NCI-H2196 treated with DMSO at 0.1 percent for 48 hours (cell line): Measurements from ENCODE around the gene FYN.

Source experiments
- DNase-seq: peaks from one replicate; lab custom pipeline; 2025; ENCODE audit not compliant: unreplicated experiment; lab: John Stamatoyannopoulos, UW

Gene FYN

DNA sequence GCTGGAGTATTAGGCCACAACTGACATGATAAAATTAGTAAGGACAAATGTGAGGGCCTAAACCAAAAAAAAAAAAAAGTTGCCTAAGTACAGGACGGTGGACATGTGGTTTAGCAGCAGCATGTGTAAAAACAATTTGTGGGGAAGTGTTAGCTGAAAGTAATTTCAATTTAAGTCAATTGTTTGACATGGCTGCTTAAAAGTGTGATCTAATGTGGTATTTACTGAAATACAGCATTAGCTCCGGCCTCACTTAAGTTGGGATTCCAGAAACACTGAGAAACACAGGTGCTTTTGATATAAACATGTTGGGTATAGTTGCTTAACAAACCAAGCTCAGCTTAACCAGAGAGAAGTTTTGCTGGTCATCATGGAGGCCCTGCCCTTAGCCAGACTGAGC is 119.7 kb downstream of the FYN start:
- no peak for DNase-seq

DNA sequence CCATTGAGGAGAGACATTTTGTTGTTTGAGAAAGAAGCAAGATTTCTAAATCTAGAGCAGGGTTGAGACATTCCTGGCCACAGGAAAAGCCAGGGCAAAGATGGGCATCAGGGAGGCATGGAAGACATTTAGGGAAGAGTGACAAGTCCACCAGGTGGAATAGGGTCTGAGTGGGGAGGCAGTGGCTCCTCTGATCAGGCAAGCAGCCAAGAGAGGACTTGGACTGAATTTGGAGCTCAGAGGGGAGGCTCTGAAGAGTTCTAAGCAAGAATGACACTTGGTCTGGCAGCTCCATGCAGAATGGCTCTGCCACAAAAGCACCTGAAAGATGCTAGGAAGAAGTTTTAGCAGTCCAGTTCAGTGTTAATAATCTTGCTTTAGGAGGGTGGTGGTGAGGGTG is 120.8 kb downstream of the FYN start:
- DNase-seq: no peak

DNA sequence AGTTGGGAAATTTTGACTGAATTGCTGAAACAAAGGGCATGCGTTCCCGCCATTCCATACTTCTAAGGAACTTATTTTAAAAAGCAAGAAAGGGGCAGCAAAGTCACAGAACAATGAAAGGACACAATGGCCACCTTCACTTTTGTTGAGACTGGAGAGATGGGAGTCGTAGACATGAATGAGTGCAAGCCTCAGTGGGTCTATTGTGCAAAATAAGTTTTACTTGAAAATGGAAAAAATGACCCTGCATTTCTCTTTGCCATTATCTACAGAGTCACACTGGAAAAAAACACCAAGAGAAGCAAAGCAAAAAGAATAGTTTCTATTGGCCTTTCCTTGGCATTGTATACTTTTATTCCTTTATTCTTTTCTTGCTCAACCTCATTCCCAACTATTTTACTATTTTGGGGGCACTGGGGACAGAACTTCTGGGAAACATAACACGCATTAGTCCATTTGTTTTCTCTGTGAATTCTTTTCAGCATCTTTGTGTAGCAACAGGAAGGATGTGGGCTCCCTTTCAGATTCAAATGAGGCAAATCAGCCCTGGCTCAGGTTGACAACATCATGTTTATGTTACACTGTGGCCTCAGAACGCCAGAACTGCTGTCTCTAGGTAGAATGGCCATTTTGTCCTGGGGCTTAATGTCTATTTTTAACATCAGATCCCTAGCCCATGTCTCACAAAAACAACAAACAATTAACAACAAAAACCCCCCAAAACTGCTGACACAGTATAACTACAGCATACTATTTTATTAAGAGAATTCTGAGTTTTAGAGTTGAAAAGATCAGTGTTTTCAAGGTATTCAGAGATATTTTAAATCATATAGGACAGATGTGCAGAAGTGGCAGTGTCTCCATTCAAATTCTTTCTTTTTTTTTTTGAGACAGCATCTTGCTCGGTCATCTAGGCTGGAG is 122.2 kb downstream of the FYN start:
- no peak for DNase-seq

DNA sequence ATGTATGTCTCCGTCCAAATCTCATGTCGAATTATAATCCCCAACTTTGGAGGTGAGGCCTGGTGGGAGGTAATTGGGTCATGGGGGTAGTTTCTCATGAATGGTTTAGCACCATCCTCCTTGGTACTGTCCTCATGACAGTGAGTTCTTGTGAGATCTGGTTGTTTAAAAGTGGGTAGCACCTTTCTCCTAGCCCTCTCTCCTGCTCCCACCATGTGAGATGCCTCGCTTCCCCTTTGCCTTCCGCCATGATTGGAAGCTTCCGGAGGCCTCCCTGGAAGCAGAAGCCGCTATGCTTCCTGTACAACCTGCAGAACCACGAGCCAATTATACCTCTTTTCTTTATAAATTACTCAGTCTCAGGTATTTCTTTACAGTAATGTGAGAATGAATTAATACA is 123.1 kb downstream of the FYN start:
- no peak for DNase-seq

DNA sequence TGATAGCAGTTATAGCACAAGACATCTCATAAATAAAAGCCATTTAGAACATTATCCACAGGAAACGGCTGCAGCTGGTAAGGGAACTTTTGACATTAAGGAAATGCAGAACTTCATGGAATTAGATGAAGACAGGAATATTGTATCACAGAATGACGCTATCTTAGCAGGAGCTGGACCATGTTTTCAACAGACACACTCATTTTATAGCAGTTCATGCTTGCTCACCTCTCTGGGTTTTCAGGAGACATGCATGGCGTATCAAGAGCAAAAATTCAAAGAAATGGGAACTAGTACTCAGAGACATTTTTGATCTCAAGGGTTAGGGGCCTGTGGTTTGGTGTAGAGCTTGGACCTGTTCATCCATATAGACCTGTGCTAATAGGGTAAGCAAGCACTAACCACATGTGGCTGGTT is 125.0 kb downstream of the FYN start:
- DNase-seq: no peak

DNA sequence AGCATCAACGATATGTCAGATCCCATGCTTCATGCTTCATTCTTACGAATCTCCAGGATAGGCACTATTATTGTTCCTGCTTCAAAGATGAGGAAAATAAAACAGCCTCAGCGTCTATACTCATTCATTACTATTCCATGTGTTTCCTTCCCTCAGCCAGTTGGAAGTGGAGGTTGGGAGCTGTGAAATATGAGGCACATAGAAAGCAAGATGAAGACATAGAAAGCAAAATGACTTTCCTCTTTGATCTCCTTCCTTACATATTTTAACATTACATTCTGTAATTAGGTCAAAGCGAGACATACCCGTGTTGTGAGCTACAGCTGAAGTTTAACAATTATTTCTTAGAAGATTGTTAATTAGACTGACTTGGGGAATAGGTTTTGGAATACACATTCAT is 125.4 kb downstream of the FYN start:
- DNase-seq: no peak

DNA sequence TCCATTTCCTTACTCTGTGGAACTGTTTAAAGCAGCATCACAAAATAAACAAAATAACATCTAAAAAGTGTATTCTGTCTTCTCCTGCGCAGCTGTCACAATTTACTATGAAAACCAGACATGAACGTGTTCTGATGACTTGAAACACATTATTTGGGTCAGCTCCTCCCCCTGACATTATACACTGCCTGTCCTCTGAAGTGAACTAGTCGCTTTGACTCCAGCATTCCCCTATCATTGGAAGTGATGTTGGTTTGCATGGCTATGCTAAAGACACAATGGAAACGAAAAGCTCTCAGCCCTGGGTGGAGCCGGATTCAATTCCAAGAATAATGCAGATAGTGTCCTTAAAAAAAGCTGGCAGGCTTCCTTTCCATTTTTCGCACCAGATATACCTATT is 125.9 kb downstream of the FYN start:
- no peak for DNase-seq

DNA sequence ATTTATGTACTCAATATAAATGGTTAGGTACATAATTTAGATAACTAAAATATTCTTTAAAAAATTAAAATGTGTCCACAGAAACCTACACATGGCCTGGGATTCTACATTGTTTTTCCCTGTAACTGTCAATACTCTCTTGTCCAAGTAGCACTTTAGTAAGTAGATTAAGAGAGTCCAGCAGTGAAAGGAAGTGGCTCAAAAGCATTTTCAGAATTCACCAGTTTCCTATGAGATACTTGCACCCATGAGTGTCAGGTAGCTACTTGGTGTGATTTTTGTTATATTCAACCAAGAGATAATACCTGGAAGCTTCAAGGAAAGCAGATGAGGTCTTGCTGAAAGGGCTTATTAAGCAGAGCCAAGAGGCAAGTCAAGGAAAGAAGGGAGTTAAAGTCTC is 126.3 kb downstream of the FYN start:
- DNase-seq: no peak

DNA sequence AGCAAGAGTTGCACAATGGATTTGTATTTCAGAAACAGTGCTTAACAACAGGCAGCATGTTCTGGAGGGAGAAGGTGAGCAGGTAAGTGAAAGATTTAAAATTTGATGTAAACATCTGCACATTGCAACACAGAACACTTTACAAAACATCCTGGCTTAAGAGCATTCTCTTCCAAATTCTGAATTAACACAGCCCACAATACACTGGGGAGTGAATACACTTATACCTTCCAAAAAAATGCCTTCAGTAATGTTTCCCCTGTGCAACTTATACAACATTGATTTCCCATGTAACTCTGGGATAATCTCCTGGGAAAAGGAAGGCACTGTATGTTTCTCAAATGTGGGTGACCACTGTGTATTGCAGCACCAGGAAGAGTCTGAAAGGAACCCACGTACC is 127.6 kb downstream of the FYN start:
- DNase-seq: no peak

DNA sequence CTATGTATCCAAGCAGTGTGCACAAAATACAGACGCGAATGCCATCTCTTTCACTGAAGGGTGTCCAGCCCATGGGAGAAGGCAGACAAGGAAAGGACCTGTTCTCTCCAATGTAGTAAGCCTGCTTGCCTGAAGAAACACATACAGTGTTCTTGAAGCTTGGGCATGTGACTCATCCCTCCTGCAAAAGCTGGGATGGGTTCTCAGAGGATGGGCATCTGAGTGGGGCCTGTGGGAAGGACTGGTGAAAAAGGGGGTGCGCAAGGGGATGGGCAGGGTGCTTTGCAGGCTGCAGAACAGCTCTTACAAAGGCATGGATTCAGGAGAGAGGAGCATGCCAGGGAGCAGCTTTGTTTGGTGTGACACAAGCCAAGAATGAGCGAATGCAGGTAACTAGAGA is 128.1 kb downstream of the FYN start:
- DNase-seq: no peak

DNA sequence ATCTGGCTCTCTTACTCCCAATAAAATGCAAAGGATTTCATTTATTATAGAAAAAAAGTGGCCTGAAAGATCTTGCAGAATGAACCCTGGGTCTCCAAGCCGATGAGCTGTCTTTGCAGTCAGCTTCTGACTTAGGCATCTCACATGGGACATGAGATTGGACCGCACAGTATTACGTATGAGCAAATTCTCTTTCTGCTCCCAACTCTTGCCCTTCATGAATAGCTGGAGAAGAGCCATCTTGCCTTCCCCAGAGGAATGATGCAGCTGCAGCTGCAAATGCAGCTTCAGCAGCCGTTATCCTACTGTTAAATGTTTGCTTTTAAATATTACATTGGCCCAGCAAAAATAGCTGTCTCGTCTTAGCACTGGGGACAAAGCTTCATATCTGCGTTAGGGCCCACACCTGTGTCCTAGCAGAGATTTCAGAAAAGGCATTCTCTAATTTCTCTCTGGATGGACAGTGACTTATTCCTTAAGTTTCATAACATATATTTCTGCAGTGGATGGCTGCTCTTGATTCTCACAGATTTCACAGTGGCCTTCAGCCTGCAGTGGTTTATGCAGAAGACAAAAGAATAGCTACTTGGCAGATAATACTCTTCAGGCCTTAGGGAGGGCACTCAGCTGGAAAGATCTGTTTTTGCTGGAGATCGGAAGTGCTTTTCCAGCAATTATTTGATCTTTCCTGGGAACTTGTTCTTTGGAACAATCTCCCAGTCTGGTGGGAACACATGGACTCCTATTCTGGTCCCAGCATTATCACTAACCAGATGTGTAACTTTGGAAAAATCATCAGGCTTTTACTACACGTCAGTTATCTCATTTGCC is 129.2 kb downstream of the FYN start:
- DNase-seq: no peak

DNA sequence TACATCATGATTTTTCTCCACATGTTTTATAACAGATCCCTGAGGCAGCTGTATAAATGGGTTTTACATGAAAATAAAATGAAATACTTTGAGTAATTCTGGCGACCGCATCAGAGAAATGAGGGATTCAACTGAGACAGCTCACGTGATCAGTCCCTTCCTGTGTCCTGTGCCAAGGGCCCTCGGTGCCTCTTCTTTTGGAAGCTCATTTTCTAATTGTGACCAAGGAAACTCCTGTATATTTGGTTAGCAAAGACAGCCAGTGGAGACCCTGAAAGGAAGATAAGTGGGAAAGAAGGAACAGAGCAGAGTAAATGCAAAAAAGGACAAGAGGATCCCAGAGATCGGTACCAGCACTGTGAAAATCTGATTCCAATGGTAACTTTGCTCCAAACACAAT is 129.9 kb downstream of the FYN start:
- DNase-seq: no peak

DNA sequence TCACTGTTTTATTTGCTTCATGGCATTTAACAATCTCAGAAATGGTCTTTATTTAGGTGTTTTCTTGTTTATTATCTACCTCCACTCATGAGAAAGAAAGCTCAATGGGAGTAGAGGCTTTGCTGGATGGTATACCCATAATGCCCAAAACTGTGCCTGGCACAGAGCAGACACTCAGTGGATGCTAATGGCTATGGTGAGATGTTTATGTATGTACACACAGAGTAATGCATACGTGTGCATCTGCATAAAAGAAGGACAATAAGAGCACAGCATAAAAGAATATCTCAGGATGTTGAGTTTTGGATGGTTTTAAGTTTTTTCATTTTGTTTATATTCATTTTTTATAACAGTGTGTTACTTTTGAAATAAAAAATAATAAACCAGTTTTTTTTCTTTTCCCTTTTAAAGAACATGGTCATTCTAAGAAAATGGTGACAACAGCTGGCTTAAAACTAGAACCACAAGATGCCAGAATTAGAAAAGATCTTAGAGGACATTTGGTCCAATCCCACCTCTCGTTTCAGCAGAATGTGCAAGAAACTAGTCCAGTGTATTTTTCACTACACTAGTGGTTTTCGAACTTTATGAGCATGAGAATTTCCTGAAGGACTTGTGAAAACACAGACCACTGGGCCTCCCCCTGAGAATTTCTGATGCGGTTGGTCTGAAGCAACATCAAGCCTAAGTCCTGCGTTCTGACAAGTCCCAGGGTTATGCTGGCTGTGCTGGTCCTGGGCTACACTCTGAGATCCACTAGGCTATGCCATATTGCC is 131.9 kb downstream of the FYN start:
- no peak for DNase-seq

DNA sequence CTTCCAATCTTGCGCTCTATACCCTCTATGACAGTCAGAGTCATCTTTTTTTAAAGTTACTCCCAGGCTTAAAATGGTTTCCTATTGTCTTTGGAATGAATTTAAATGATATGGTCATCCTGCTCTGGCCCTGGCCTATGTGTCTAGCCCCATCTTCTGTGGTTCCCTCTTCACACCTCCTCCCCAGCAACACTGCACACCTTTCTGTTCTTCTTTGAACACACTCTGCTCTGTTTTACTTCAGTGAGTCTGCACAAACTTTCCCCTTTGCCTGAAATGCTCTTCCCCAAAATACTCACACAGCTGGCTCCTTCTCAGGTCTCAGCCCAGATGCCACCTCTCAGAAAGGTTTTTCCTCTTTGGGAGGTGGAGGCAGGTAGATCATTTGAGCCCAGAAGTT is 132.7 kb downstream of the FYN start:
- DNase-seq: no peak

DNA sequence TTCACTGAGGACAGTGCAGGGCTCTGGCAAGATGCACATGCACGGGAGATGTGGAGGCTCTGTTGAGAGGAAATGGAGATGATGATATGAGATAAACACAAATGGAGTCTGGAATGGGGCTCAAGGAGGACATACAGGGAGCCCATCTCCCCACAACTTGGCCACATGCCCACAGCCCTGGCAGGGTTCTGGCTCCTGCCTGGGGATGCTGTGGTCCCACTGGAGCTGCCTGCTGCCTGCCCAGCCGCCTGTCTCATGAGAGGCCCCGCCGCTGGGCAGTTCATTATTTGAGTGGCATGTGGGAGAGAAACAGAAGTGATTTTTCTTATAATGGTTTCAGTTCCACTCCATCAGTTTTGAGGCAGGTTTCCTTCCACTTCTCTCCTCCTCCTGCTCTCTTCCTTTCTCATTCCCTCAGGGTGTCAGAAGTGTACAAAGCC is 134.0 kb downstream of the FYN start:
- no peak for DNase-seq

DNA sequence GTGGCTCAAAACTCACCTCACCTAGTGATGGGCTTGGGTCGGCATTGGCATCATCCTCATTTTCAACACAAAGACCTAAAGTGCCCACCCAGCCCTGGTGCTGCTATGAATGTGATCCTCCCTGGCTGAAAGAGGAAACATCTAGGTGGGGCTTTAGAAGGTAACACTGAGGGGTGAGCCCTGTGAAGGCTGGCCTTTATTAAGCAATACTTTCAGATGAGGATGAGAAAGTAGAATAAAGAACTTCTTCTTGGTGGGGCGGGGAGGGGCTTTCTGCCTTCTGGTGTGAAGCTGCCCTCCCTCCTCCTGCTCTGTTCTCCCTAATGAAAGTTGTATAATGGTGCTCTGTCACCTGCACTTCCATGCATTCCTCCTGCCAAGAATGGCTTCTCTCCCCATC is 134.6 kb downstream of the FYN start:
- no peak for DNase-seq

DNA sequence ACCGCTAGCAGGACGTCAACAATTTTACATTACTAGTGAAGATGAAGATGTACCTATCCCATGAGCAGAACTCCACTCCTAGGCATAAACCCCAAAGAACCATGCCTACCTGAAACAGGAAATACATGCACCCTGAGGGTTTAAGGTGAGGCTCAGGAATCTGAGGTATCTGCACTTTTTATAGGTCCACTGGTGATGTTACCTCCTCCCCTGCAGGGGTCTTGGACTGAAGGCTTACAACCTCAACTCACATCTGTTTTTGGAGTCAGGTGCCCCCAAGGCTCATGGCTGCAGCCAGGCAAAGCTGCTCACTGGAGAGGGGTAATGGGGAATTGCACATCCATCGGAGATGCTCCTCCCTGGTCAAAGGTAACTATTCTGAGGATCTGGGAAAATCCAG is 135.1 kb downstream of the FYN start:
- DNase-seq: no peak

DNA sequence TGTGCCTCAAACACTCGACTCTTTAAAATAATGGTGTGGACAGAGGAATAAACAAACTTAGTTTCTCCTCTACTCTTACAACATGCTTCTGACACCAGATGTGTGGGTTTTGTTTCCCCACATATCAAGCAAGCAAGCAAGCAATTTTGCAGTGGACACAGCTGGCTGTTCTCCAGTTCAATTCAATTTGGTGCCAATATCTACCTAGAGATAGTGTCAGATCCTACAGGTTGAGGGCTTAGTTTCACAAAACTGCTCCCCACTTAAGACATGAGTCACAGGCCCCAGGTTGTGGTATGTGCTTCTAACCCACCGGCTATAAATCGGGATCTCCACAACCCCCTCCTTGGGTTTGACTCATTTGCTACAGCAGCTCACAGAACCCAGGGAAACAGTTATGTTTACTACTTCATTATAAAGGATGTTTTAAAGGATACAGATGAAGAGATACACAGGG is 136.2 kb downstream of the FYN start:
- DNase-seq: no peak

DNA sequence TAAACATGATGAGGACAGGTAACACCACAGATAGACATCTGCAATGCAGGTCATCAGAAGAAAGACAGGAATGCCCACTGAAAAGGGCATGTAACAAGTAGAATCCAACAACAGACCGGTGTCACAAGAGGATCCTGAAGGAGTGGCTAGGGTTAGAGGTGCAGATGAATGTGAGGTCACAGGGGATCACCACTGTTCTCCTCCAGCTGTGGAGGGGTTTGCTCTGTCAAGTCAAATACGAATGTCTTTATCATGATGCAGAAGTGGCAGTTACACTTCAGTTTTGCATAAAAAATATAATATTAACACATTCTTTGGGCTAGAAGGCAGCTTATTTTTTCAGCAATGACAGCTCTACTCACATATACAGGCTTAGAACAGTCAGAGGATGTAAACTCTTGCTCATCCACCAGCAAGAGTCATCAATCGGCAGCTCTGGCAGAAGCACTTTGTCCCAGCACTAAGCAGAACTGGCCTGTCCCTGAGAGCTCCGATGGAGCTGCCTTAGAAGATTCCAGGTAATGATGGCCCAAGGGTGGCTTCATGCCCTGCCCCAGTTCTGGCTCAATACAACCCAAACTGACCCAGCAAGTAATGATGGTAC is 137.1 kb downstream of the FYN start:
- no peak for DNase-seq

DNA sequence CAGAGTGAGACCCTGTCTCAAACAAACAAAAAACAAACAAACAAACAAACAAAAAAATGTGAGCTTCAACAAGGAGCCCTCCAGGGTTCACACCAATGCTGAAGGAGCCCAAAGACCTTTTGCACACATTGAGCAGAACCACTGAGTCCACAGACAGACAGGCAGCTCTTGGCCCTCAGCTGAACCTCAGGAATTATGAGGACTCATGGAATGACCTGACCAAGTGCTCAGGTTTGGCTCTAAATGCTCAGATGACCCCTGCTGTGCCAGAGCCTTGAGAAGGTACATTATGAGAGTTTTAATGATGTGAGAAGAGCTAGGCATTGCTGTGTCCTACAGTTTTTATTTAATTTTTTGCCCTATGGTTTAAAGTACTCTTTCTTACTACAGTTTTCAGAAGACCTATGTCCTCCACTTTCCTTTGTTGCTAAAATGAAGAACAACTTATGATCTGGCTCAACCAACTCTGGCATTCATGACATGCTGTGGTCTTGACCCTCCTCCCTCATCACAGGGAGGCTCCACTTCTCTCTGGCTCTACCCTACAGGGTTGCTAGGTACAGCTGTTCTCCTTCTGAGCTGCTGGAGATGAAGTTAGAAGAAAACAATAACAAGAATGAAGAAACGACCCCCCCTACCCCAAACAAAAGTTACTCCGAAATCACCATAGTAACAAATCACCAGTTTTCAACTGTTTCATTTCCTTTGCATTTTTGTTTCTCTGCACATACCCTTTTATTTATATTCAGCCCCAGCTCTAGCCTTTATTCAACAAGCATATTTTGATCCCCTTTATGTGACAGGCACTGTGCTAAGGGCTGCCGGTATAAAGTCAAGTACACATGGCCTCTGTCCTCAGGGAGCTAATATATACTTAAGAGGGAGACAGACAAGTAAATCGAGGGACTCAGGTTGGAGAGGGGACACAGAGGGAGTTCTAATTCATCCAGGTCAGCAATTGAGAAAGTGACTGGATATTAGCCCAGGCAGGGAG is 138.9 kb downstream of the FYN start:
- no peak for DNase-seq
